ENCODE measurements around the gene SUCLA2.
A peak's percentile ranks its signal among the peaks of the same experiment; 100 is the strongest.
"Not testable (repeated sequence)": the region's sequence is repeated elsewhere in the genome, so short reads cannot be mapped to it uniquely, and the experiment has no call there.

Gene SUCLA2

GRCh38 chr13:48001114-48001881, at the start of gene SUCLA2:
Gene SUCLA2 (minus strand): TSS chr13:48001273. CDS start chr13:48001269, 4 bp downstream.
- peak; percentile 79 to 86 (median 84) for DNase-seq

GRCh38 chr13:48050550-48050949, 49.5 kb upstream of the SUCLA2 start:
- DNase-seq, result no peak

GRCh38 chr13:48043789-48044503, 42.9 kb upstream of the SUCLA2 start:
- no peak for DNase-seq

- DNase-seq, result no peak
Measured at GRCh38 chr13:48042894-48043293, 41.8 kb upstream of the SUCLA2 start.

GRCh38 chr13:48040896-48041295, 39.8 kb upstream of the SUCLA2 start:
- no peak for DNase-seq

- DNase-seq, result no peak
Measured at GRCh38 chr13:48040049-48040448, 39.0 kb upstream of the SUCLA2 start.

GRCh38 chr13:48038761-48039160, 37.7 kb upstream of the SUCLA2 start:
- DNase-seq, result no peak

- DNase-seq, result peak; percentile 85 to 92 (median 91)
Measured at GRCh38 chr13:48037346-48038173, 36.5 kb upstream of the SUCLA2 start, which contains the start of gene NUDT15. Gene NUDT15 (plus strand): TSS chr13:48037726. CDS start chr13:48037747, 21 bp downstream.

GRCh38 chr13:48029859-48030258, 28.8 kb upstream of the SUCLA2 start:
- no peak for DNase-seq

GRCh38 chr13:48028066-48028465, 27.0 kb upstream of the SUCLA2 start:
- DNase-seq, result no peak

GRCh38 chr13:48019796-48020195, 18.7 kb upstream of the SUCLA2 start:
- no peak for DNase-seq

- no peak for DNase-seq
Measured at GRCh38 chr13:48018637-48019036, 17.6 kb upstream of the SUCLA2 start.

- no peak for DNase-seq
Measured at GRCh38 chr13:48014359-48014758, 13.3 kb upstream of the SUCLA2 start.

GRCh38 chr13:48012668-48013067, 11.6 kb upstream of the SUCLA2 start:
- DNase-seq, result no peak

- no peak for DNase-seq
Measured at GRCh38 chr13:48010698-48011097, 9.6 kb upstream of the SUCLA2 start.

- DNase-seq, result no peak
Measured at GRCh38 chr13:48009284-48009683, 8.2 kb upstream of the SUCLA2 start.

GRCh38 chr13:48006396-48006795, 5.3 kb upstream of the SUCLA2 start:
- no peak for DNase-seq

- no peak for DNase-seq
Measured at GRCh38 chr13:48004201-48004600, 3.1 kb upstream of the SUCLA2 start.

GRCh38 chr13:48001999-48002398, 926 bp upstream of the SUCLA2 start:
- not testable (repeated sequence) for DNase-seq

- DNase-seq, result no peak
Measured at GRCh38 chr13:48000559-48001113, 437 bp downstream of the SUCLA2 start.

GRCh38 chr13:47999973-48000372, 1.1 kb downstream of the SUCLA2 start:
- DNase-seq, result no peak

GRCh38 chr13:47997384-47997783, 3.7 kb downstream of the SUCLA2 start:
- no peak for DNase-seq

- no peak for DNase-seq
Measured at GRCh38 chr13:47991859-47992258, 9.2 kb downstream of the SUCLA2 start.

Measured in activated CD4-positive, CD25-positive, alpha-beta regulatory T cell (primary cell).